HG02970 (cell line): ENCODE results near the gene NUTM2B.
"Not testable (repeated sequence)": the region's sequence is repeated elsewhere in the genome, so short reads cannot be mapped to it uniquely, and the experiment has no call there.

ENCODE experiments used
- ATAC-seq: cut with Tn5 transposase; IDR thresholded peaks from one replicate; pipeline ENCODE4 v1.9.1; 2021; ENCODE audit warnings: mild to moderate bottlenecking, moderate library complexity, moderate number of reproducible peaks; ENCODE audit not compliant: unreplicated experiment, low FRiP score

NUTM2B gene

GRCh38 chr10:79744844-79745243 lies 41.8 kb downstream of the NUTM2B start:
- ATAC-seq: not testable (repeated sequence)

GRCh38 chr10:79748510-79748909 lies 45.5 kb downstream of the NUTM2B start:
- not testable (repeated sequence) for ATAC-seq

GRCh38 chr10:79753601-79754000 lies 50.6 kb downstream of the NUTM2B start:
- not testable (repeated sequence) for ATAC-seq

- ATAC-seq: not testable (repeated sequence)
These were observed 55.4 kb downstream of the NUTM2B start for GRCh38 chr10:79758297-79758993.
